CD4-positive, alpha-beta T cell treated with Interleukin-10 for 1 hour (primary cell): ENCODE measurements around the gene RSPH1.

Experiments used
- DNase-seq: peaks from one replicate; pipeline ENCODE4 v3.0.0-alpha.2; 2020

Gene RSPH1

DNA sequence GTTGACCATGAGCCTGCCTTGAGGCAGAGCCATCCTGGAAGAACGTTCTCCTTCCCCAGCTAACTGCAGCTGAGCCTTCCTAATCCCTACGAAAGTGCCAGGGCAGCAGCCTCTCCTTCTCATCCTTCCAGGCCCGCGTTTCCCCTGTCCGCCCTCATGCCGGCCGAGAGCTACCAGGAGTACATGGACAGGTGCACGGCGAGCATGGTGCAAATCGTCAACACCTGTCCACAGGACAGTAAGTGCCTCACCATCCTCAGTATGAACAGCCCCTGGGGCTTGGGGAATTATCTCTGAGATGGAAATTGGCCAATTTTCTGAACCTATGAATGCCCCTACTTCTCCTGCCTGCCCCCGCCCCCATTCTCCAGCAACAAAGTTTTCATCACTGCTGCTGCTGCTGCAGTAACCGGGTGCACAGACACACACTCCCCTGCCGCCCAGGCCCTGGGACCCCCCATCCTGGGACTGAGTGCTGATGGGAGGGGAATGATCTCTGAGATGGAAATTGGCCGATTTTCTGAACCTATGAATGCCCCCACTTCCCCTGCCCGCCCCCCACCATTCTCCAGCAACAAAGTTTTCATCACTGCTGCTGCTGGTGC is 52.7 kb downstream of the RSPH1 start:
- no peak for DNase-seq

DNA sequence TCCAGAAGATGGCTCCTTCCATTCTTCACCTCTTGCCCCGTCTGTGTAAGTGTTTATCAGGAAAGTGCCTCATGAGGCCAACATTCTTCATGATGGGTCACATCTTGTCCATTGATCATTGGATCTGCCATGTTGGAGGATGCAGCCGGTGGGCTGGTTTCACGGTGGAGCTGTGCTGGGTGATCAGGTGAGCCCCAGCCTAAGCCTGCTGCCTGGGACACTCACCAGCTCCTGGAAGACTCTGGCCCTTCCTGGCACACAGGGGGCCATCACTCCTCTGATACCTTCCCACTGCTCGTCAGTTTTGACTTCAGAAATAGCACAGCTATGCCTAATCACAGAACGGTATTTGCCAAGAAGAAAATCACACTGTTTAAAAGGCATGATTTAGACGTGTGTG is 54.1 kb downstream of the RSPH1 start:
- DNase-seq, result no peak

GRCh38 chr21:42440187-42440792 is 55.7 kb downstream of the RSPH1 start:
- DNase-seq, result no peak

DNA sequence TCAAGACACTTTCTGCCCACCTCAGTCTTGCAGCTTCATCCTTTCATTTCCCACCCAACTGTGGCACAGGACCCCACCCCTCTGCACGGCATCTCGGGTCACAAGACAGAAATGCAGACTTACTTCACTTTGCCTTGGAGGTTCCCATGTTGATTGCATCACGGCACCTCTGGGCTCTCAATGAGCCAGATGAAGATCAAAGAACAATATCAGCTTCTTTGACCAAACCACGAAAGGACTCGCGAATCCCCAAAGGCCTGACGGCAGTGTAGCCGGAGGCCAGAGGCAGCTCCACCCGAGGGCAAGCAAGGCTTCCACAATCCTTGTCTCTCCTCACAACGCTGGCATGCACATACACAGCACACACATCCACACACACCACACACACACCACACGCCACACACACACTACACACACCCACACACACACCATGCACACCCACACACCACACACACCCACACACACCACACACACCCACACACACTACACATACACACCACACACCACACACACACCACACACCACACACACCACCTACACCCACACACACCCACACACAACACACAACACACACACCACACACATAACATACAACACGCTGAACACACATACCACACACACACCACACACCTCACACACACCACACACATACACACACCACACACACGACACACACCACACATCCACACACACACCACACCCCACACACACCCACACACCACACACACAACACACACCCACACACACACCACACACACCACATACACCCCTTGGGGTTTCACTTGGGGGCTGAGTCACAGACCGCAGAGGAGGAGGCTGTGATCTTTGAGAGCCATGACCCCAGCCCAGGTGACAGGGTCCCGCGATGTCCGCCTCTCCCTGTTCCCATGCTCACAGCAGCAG is 56.5 kb downstream of the RSPH1 start:
- DNase-seq, result peak; percentile 39

GRCh38 chr21:42438316-42439205 is 57.5 kb downstream of the RSPH1 start:
- DNase-seq, result no peak

GRCh38 chr21:42437786-42438185 is 58.2 kb downstream of the RSPH1 start:
- no peak for DNase-seq

- DNase-seq, result no peak
Measured at GRCh38 chr21:42436914-42437313, 59.1 kb downstream of the RSPH1 start.

DNA sequence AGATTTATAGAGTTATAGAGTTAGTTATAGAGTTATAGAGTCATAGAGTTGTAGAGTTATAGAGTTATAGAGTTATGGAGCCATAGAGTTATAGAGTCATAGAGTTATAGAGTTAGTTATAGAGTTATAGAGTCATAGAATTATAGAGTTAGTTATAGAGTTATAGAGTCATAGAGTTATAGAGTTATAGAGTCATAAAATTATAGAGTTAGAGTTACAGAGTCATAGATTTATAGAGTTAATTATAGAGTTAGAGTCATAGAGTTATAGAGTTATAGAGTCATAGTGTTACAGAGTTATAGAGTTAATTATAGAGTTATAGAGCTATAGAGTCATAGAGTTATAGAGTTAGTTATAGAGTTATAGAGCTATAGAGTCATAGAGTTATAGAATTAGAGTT is 60.2 kb downstream of the RSPH1 start:
- no peak for DNase-seq

- DNase-seq, result no peak
Measured at GRCh38 chr21:42435401-42435800, 60.6 kb downstream of the RSPH1 start.

DNA sequence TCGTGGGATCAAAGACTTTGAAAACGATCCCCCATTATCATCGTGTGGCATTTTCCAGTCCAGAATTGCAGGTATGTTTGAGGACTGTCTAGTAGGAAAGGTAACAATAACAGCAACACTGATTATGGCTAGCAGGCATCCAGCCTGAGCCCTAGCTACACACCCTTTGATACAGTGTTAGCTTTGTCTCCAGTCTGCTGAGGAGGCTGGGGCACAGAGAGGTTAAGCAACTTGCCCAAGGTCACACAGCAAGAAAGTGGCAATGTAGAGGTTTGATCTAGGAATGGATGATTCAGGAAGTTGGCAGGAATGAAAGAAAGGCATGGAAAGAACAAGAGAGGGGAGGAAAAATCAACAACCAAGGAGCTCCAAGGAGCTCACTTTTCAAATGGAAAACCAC is 61.1 kb downstream of the RSPH1 start:
- DNase-seq, result no peak

DNA sequence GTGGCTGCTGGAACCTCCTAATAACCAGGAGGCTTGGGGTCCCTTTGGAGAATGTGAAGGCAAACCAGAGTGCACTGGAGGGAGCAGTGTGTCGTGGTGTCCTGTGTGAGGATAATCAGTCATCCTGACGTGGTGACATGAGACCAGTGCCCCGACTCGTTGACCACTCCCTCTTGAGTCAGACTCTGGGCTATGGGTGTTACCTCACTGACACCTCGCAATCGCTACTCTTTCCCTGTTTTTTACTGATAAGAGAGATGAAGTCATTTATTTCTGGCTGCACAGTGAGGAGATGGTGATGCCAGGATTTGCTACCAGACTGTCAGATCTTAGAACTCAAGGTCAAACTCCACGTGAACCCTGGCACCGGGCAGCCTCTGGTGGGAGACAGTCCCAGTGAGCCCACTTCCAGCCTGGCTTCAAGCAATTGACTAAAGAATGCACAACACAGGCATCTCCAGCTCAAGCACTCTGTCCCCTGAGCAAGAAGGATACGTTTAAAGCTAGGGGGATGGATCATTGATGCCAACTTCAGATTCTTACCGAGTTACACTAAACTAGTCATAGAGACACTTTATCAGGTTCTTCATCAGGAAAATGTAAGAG is 62.0 kb downstream of the RSPH1 start:
- DNase-seq, result no peak

- no peak for DNase-seq
Measured at GRCh38 chr21:42432695-42433094, 63.3 kb downstream of the RSPH1 start.

DNA sequence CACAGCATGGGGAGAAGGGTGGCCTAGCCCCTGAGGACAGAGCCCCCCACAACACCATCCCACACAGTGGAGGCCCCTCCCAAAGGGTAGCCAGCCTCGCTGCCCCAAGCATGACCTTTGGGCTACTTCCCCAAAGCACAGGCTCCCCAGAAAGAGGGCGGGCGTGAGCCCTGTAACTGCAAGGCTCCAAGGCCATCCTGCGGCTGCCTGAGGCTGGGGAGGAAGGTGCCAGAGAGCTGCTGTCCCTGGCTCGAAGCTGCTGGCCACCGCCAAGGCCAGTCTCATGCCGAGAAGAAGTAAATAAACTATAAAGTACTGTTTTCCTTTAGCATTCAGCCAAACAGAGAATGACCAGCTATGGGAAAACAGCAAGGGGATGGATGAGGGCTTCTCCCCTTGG is 64.8 kb downstream of the RSPH1 start:
- no peak for DNase-seq

GRCh38 chr21:42430521-42430920 is 65.5 kb downstream of the RSPH1 start:
- no peak for DNase-seq

- no peak for DNase-seq
Measured at GRCh38 chr21:42429856-42430255, 66.2 kb downstream of the RSPH1 start.

DNA sequence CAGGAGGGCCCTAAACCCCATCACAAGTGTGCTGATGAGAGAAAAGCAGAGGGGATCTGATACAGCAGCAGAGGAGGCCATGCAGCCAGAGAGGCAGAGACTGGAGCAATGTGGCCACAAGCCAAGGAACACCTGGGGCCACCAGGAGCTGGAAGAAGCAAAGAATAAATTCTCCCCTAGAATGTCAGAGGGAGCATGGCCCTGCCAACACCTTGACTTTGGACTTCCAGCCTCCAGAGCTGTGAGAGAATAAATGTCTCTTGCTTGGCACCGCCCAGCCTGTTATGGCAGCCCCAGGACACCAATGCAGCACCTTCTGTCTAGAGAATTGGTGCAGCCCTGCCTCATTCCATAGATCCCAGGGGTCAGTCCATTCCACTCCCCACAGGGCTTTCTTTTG is 67.0 kb downstream of the RSPH1 start:
- DNase-seq, result no peak

GRCh38 chr21:42427809-42428419 is 68.1 kb downstream of the RSPH1 start:
- DNase-seq, result no peak

GRCh38 chr21:42426876-42427480 is 69.0 kb downstream of the RSPH1 start:
- DNase-seq, result no peak

DNA sequence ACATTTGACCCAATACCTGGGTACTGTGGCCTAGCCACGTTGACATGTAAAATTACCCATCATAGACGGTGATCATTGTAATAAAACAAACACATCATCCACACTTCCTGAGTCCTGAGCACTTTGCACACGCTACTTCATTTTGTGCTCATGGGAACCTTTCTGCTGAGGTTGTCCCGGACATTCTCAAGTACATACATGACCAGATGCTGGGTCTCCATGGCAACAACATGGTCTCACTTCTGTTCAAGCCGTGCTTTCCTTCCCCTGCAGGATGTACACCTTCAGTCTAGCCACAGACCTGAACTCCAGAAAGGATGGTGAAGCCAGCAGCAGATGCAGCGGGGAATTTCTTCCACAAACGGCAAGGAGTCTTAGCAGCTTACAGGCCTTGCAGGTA is 69.6 kb downstream of the RSPH1 start:
- no peak for DNase-seq

DNA sequence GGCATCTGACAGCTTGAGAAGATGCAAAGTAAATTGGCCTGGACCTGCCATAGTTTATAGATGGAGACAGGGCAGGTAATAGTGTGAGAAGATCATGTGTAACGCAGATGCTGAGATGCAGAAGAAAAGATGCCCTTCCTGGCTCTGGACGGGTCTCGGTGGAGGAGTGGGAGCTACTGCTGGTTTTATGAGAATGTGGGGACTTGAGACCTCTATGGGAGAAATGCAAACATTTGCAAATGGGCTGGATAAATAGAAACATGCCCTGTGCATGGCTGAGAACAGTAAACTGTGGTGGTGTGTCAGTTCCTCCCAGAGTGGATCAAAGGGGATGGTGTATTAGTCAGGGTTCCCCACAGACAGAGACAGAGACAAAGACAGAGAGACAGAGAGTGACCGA is 70.4 kb downstream of the RSPH1 start:
- peak; percentile 27 for DNase-seq

GRCh38 chr21:42424914-42425541 is 71.0 kb downstream of the RSPH1 start:
- peak; percentile 85 for DNase-seq
